Muscle of leg (tissue), 11 donors: ENCODE measurements around the gene ZNF732. TPM values are rescaled to one million over a fixed set of nuclear protein-coding genes. Genes with fewer than 3 reads are reported as not detected.
A peak's percentile ranks its signal among the peaks of the same experiment; 100 is the strongest.
"Not testable (repeated sequence)": the region's sequence is repeated elsewhere in the genome, so short reads cannot be mapped to it uniquely, and the experiment has no call there.

ENCODE experiments used
- DNase-seq: peaks from one replicate; pipeline ENCODE4 v3.0.0; 2013
- H3K27ac ChIP-seq: one replicate; pipeline ENCODE4 v1.5.1; 2013; ENCODE audit warnings: mild to moderate bottlenecking, low read length, control low read depth
- H3K27me3 ChIP-seq: one replicate; pipeline ENCODE4 v1.6.1; 2013; ENCODE audit warnings: low read length; ENCODE audit not compliant: control insufficient read depth, insufficient read depth
- H3K36me3 ChIP-seq: one replicate; pipeline ENCODE4 v1.6.1; 2013; ENCODE audit warnings: low read length; ENCODE audit not compliant: control insufficient read depth, insufficient read depth
- H3K4me1 ChIP-seq: one replicate; pipeline ENCODE4 v1.6.1; 2013; ENCODE audit warnings: low read length; ENCODE audit not compliant: control insufficient read depth, insufficient read depth
- H3K4me3 ChIP-seq: one replicate; pipeline ENCODE4 v1.5.1; 2013; ENCODE audit warnings: low read length, control low read depth
- H3K9me3 ChIP-seq: replicated peaks from 2 replicates; pipeline ENCODE4 v1.6.1; 2013; ENCODE audit warnings: low read depth, low read length; ENCODE audit not compliant: control insufficient read depth
- WGBS: methylation state at CpG from one replicate; pipeline ENCODE4 v1.1.5; 2013; ENCODE audit warnings: missing lambda C conversion rate; ENCODE audit not compliant: insufficient coverage; 5-methylcytosine and 5-hydroxymethylcytosine counted together
- polyA plus RNA-seq, 8 donors: library from polyadenylated mRNA; unstranded; fragments of 120-200 nt; gene quantifications; one replicate each; pipeline versions ENCODE4 v1.2.1 to v1.2.3, GENCODE V29; 2013; ENCODE audit warnings: inconsistent platforms in 1 of 8, low replicate concordance in 1 of 8; ENCODE audit not compliant: insufficient read length in 8 of 8, insufficient read depth in 1 of 8
- total RNA-seq: library from RNA; stranded (reverse); fragments of 120-200 nt; gene quantifications from one replicate; pipeline ENCODE4 v1.2.4, GENCODE V29; 2013

ZNF732 gene
- total and polyA plus RNA-seq, 9 donors = 0.39 to 2.1 (median 1.0) TPM

DNA sequence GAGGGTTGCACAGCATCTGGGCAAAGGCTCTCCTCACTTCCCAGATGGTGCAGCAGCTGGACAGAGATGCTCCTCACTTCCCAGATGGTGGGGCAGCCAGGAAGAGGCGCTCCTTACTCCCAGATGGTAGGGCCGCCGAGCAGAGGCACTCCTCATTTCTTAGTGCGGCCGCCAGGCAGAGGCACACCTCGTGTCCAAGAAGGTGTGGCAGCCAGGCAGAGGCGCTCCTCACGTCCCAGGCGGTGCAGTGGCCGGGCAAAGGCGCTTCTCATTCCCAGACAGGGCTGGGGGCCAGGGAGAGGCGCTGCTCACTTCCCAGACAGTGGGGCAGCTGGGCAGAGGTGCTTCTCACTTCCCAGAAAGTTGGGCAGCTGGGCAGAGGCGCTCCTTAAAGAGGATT is 48.8 kb downstream of the ZNF732 start:
- H3K27me3 ChIP-seq = no peaks in the 10 kb centered on the region
- DNase-seq = no peak
- peaks cover 47% of the 10 kb centered on the region for H3K9me3 ChIP-seq
- H3K4me1 ChIP-seq = no peaks in the 10 kb centered on the region
- no peak overlapping the region for H3K4me3 ChIP-seq
- no peak overlapping the region for H3K27ac ChIP-seq
- no peaks in the 10 kb centered on the region for H3K36me3 ChIP-seq
- 89% methylated on average over 10 of the region's 13 CpGs for WGBS

GRCh38 chr4:253936-254756 is 51.1 kb downstream of the ZNF732 start:
- WGBS = no CpG with 5 or more reads among the region's 5 CpGs
- H3K4me1 ChIP-seq = no peaks in the 10 kb centered on the region
- H3K4me3 ChIP-seq = no peak overlapping the region
- no peak overlapping the region for H3K27ac ChIP-seq
- H3K9me3 ChIP-seq = peaks cover 44% of the 10 kb centered on the region
- H3K27me3 ChIP-seq = no peaks in the 10 kb centered on the region
- H3K36me3 ChIP-seq = no peaks in the 10 kb centered on the region
- DNase-seq = no peak

GRCh38 chr4:252065-252601 is 53.1 kb downstream of the ZNF732 start:
- Histone ChIP-seq H3K27ac (no peak overlapping the region), H3K9me3 (peaks cover 46% of the 10 kb centered on the region), H3K4me1 (no peaks in the 10 kb centered on the region), H3K27me3 (no peaks in the 10 kb centered on the region), H3K36me3 (no peaks in the 10 kb centered on the region), H3K4me3 (no peak overlapping the region)
- no CpG with 5 or more reads among the region's 2 CpGs for WGBS
- no peak for DNase-seq

GRCh38 chr4:244471-244870 is 60.8 kb downstream of the ZNF732 start:
- Histone ChIP-seq H3K4me1 (no peaks in the 10 kb centered on the region), H3K27ac (no peak overlapping the region), H3K4me3 (no peak overlapping the region), H3K9me3 (peaks cover 47% of the 10 kb centered on the region), H3K27me3 (no peaks in the 10 kb centered on the region), H3K36me3 (no peaks in the 10 kb centered on the region)
- 62% methylated on average over 7 of the region's 7 CpGs for WGBS
- peak; percentile 9 for DNase-seq

- no peaks in the 10 kb centered on the region for H3K27me3 ChIP-seq
- peaks cover 47% of the 10 kb centered on the region for H3K9me3 ChIP-seq
- no peaks in the 10 kb centered on the region for H3K36me3 ChIP-seq
- no peak overlapping the region for H3K27ac ChIP-seq
- 82% methylated on average over 3 of the region's 5 CpGs for WGBS
- no peak overlapping the region for H3K4me3 ChIP-seq
- no peak for DNase-seq
- H3K4me1 ChIP-seq = no peaks in the 10 kb centered on the region
These were observed 61.8 kb downstream of the ZNF732 start for GRCh38 chr4:243426-243825.

GRCh38 chr4:242121-242848 is 63.0 kb downstream of the ZNF732 start:
- no peak overlapping the region for H3K27ac ChIP-seq
- no peaks in the 10 kb centered on the region for H3K27me3 ChIP-seq
- 56% methylated on average over 9 of the region's 15 CpGs for WGBS
- no peaks in the 10 kb centered on the region for H3K36me3 ChIP-seq
- H3K4me1 ChIP-seq = no peaks in the 10 kb centered on the region
- peak; percentile 38 for DNase-seq
- peaks cover 46% of the 10 kb centered on the region for H3K9me3 ChIP-seq
- H3K4me3 ChIP-seq = no peak overlapping the region

DNA sequence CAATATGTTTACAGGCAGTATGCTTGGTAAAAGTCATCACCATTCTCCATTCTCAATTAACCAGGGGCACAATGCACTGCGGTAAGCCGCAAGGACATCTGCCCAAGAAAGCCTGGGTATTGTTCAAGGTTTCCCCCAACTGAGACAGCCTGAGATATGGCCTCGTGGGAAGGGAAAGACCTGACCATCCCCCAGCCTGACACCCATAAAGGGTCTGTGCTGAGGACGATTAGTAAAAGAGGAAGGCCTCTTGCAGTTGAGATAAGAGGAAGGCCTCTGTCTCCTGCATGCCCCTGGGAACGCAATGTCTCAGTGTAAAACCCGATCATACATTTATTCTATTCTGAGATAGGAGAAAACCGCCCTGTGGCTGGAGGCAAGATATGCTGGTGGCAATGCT is 63.9 kb downstream of the ZNF732 start:
- not testable (repeated sequence) for H3K27me3 ChIP-seq, H3K4me1 ChIP-seq, H3K36me3 ChIP-seq, H3K27ac ChIP-seq, DNase-seq, H3K4me3 ChIP-seq
- no CpG with 5 or more reads among the region's 7 CpGs for WGBS
- H3K9me3 ChIP-seq = peaks cover 38% of the 10 kb centered on the region

- Histone ChIP-seq H3K27ac (no peak overlapping the region), H3K9me3 (peaks cover 37% of the 10 kb centered on the region), H3K4me3 (no peak overlapping the region), H3K4me1 (no peaks in the 10 kb centered on the region), H3K27me3 (no peaks in the 10 kb centered on the region), H3K36me3 (no peaks in the 10 kb centered on the region)
- no peak for DNase-seq
- no CpG with 5 or more reads among the region's 2 CpGs for WGBS
These were observed 69.2 kb downstream of the ZNF732 start for GRCh38 chr4:236028-236427.

GRCh38 chr4:234178-234577 is 71.1 kb downstream of the ZNF732 start:
- Histone ChIP-seq H3K27me3 (no peaks in the 10 kb centered on the region), H3K27ac (no peak overlapping the region), H3K4me1 (no peaks in the 10 kb centered on the region), H3K4me3 (no peak overlapping the region), H3K36me3 (no peaks in the 10 kb centered on the region), H3K9me3 (peaks cover 40% of the 10 kb centered on the region)
- no peak for DNase-seq
- no CpG with 5 or more reads among the region's 1 CpG for WGBS

DNA sequence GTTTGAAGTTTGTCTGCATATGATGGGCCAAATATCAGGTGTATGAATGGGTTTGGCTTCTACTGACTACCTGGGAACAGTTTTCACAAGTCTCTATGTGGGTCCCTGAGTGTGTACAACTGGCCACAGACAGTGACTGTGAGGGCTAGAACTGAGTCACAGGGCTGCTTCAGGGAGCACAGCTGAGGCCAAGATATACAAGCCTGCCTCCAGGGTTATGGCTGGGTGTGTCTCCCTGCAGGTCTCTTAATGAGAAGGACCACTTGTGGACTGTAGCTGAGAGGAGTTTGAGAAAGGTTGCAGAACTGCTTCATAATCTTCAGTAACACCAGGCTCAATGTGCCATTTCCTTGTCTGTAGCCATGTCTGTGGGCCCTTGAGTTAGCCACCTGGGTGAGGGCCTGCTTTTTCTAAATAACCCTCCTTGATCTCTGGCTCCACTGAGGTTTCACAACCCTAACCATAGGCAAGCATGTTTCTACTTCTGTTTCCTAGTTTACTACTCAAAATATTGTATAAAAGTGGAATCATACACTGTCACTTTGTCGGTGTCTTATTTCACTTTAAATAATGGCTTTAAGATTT is 81.3 kb downstream of the ZNF732 start:
- no peak for DNase-seq
- no peak overlapping the region for H3K27ac ChIP-seq
- H3K9me3 ChIP-seq = peaks cover 26% of the 10 kb centered on the region
- H3K36me3 ChIP-seq = peaks cover 2% of the 10 kb centered on the region
- H3K27me3 ChIP-seq = no peaks in the 10 kb centered on the region
- whole genome bisulfite sequencing = no CpG with 5 or more reads among the region's 1 CpG
- no peaks in the 10 kb centered on the region for H3K4me1 ChIP-seq
- H3K4me3 ChIP-seq = no peak overlapping the region
